Effector memory CD8-positive, alpha-beta T cell (primary cell): ENCODE results near the gene PTPRF.

Source experiments
- ATAC-seq: fragments of 150-1000 bp; cut with Tn5 transposase; replicated peaks from 2 replicates; pipeline ENCODE4 v1.10.0; 2021; ENCODE audit warnings: mild to moderate bottlenecking, moderate library complexity
- DNase-seq, 3 experiments: peaks; one replicate each; pipeline ENCODE4 v3.0.0; 2021
- H3K27ac Mint-ChIP-seq, 2 donors: one replicate each; pipeline ENCODE4 v1.8.0; 2022; ENCODE audit warnings: mild to moderate bottlenecking in 2 of 2, mixed read lengths in 2 of 2, moderate library complexity in 2 of 2
- H3K27me3 Mint-ChIP-seq, 2 donors: one replicate each; pipeline ENCODE4 v1.8.0; 2022; ENCODE audit warnings: mixed read lengths in 2 of 2
- H3K36me3 Mint-ChIP-seq: one replicate; pipeline ENCODE4 v1.8.0; 2022; ENCODE audit warnings: mild to moderate bottlenecking, moderate library complexity, mixed read lengths; ENCODE audit not compliant: insufficient read depth
- H3K4me1 Mint-ChIP-seq, 2 donors: one replicate each; pipeline ENCODE4 v1.8.0; 2022; ENCODE audit warnings: low read depth in 2 of 2, mixed read lengths in 2 of 2
- H3K4me3 Mint-ChIP-seq, 2 donors: one replicate each; pipeline ENCODE4 v1.8.0; 2022; ENCODE audit warnings: mild to moderate bottlenecking in 2 of 2, mixed read lengths in 2 of 2, moderate library complexity in 2 of 2
- H3K9me3 Mint-ChIP-seq, 2 donors: one replicate each; pipeline ENCODE4 v1.8.0; 2022; ENCODE audit warnings: mixed read lengths in 2 of 2

Gene PTPRF

GRCh38 chr1:43506233-43506632, 24.4 kb upstream of the PTPRF start:
- Mint-ChIP-seq H3K36me3 (peaks cover 3% of the 10 kb centered on the region), H3K27ac (no peak overlapping the region), H3K9me3 (no peaks in the 10 kb centered on the region), H3K4me3 (no peak overlapping the region), H3K27me3 (peaks cover 28 to 71% of the 10 kb centered on the region in 2 donors), H3K4me1 (no peaks in the 10 kb centered on the region)
- DNase-seq (no peak), ATAC-seq (no peak)

GRCh38 chr1:43507296-43508295, 23.1 kb upstream of the PTPRF start:
- Mint-ChIP-seq H3K27me3 (peaks cover 28 to 72% of the 10 kb centered on the region in 2 donors), H3K36me3 (peaks cover 3% of the 10 kb centered on the region)
- no peak for ATAC-seq

DNA sequence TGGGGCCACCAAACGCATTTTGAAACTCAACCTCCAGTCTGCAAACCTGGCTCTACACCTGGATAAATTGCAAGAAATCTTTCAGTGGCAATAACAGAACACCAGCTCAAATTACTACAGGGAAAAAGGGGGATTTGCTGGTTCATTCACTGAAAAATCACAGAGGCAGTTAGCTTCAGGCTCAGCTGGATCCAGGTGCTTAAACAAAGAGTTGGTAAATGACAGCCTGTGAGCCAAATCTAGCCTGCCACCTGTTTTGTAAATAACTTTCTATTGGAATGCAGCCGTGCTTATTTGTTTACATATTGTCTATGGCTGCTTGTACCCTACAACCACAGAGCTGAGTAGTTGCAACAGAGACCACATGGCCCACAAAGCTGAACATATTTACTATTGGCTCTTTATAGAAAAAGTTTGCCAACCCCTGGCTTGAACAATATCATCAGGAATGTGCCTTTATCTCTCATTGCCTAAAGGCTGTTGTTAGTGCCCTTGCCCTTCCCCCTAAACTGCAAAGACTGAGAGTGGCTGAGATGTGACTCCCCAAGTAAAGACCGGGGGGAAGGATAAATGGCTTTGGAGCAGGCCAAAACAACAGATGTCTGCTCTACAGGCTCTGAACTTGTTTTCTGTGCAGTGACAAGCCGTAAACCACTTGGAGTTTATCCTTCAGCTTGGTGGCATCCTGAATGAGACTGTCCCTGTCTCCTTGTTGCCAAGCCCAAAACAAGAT, 21.5 kb upstream of the PTPRF start:
- no peak overlapping the region for H3K4me3 Mint-ChIP-seq
- DNase-seq = no peak
- H3K36me3 Mint-ChIP-seq = peaks cover 3% of the 10 kb centered on the region
- H3K27ac Mint-ChIP-seq = no peak overlapping the region
- peaks cover 27 to 67% of the 10 kb centered on the region in 2 donors for H3K27me3 Mint-ChIP-seq
- no peaks in the 10 kb centered on the region for H3K4me1 Mint-ChIP-seq
- H3K9me3 Mint-ChIP-seq = no peaks in the 10 kb centered on the region
- ATAC-seq = no peak

More at GRCh38 chr1:43507296-43508295, 23.1 kb upstream of the PTPRF start:
- Mint-ChIP-seq H3K27ac (no peak overlapping the region), H3K4me1 (no peaks in the 10 kb centered on the region), H3K4me3 (no peak overlapping the region), H3K9me3 (no peaks in the 10 kb centered on the region)
- no peak for DNase-seq

- Mint-ChIP-seq H3K27ac (no peak overlapping the region), H3K27me3 (peaks cover 27 to 64% of the 10 kb centered on the region in 2 donors), H3K9me3 (no peaks in the 10 kb centered on the region), H3K4me1 (no peaks in the 10 kb centered on the region), H3K4me3 (no peak overlapping the region), H3K36me3 (peaks cover 3% of the 10 kb centered on the region)
- ATAC-seq = no peak
- DNase-seq = no peak
Observed at GRCh38 chr1:43509740-43510375, 20.8 kb upstream of the PTPRF start.

GRCh38 chr1:43510621-43511020, 20.1 kb upstream of the PTPRF start:
- no peak for ATAC-seq
- no peaks in the 10 kb centered on the region for H3K9me3 Mint-ChIP-seq
- H3K4me3 Mint-ChIP-seq = no peak overlapping the region
- no peak for DNase-seq
- no peaks in the 10 kb centered on the region for H3K4me1 Mint-ChIP-seq
- H3K36me3 Mint-ChIP-seq = peaks cover 3% of the 10 kb centered on the region
- peaks cover 27 to 56% of the 10 kb centered on the region in 2 donors for H3K27me3 Mint-ChIP-seq
- H3K27ac Mint-ChIP-seq = no peak overlapping the region

DNA sequence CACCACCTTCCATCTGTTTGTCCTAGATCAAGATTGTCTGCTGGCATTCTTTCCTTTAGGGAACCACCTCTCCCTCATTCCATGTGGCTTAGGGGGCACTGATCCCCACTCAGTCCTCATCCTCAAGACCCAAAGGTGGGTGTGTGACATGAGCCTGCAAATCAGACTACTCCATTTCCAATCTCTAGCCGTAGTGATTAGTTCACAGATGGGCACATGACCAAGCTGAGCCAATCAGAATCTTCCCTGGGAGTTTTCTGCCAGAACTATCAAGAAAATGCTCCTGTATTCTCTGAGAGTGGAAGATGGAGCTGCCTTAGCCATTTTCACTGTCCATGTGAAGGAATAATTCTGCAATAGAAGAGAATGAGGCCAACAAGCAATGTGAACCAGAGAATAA, 19.3 kb upstream of the PTPRF start:
- H3K27me3 Mint-ChIP-seq = peaks cover 21 to 48% of the 10 kb centered on the region in 2 donors
- no peak overlapping the region for H3K27ac Mint-ChIP-seq
- peaks cover 3% of the 10 kb centered on the region for H3K36me3 Mint-ChIP-seq
- no peaks in the 10 kb centered on the region for H3K4me1 Mint-ChIP-seq
- ATAC-seq = no peak
- no peak overlapping the region for H3K4me3 Mint-ChIP-seq
- no peaks in the 10 kb centered on the region for H3K9me3 Mint-ChIP-seq
- DNase-seq = no peak

DNA sequence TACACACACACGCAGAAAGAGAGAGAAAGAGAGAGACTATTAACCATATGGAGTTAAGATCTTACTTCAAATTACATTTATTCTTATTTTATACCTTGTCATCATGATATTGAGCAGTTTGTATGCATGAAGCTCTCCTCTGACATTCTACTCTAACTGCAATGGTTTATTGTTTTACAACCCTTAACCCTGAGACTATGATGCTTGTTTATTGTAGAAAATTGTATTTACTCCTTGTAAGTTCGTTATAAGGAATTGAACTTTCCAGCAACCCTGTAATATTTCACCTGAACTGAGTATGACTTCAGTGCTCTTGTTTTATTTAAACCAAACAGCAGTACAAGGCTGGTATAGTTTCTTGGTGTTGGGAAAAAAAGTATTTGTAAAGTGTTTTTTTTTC, 18.6 kb upstream of the PTPRF start:
- Mint-ChIP-seq H3K27ac (no peak overlapping the region), H3K36me3 (peaks cover 3% of the 10 kb centered on the region), H3K4me3 (no peak overlapping the region), H3K4me1 (no peaks in the 10 kb centered on the region), H3K27me3 (peaks cover 27 to 41% of the 10 kb centered on the region in 2 donors), H3K9me3 (no peaks in the 10 kb centered on the region)
- DNase-seq (no peak), ATAC-seq (no peak)

- Mint-ChIP-seq H3K4me3 (no peak overlapping the region), H3K27me3 (peaks cover 31 to 35% of the 10 kb centered on the region in 2 donors), H3K27ac (no peak overlapping the region), H3K36me3 (peaks cover 3% of the 10 kb centered on the region), H3K4me1 (no peaks in the 10 kb centered on the region), H3K9me3 (no peaks in the 10 kb centered on the region)
- no peak for DNase-seq
- no peak for ATAC-seq
Observed at GRCh38 chr1:43512681-43513080, 18.0 kb upstream of the PTPRF start.

DNA sequence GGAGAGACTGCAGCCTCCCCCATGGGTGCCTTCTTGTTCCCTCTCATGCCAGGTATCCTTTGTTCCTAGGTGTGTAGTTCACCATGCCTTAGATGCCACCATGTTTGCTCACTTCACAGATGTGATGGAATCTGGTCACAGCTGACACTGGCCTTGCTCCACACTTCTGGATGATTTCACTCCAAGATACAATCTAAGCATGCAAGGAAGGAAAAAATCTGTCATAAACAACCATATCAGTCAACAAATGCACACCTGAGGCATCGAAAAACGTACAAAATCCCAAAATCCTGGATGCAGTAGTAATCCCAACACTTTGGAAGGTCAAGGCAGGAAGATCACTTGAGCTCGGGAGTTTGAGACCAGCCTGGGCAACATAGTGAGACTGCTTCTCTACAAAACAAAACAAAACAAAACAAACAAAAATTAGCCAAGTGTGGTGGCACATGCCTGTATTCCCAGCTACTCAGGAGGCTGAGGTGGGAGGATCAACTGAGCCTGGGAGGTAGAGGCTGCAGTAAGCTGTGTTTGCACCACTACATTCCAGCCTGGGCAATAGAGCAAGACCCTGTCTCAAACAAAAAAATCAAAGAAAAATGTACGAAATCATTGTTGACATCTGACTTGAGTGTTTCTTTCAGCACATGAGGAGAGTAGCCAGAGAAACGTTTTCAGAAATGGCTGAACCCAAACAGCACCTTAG, 17.1 kb upstream of the PTPRF start:
- H3K27me3 Mint-ChIP-seq = peaks cover 26 to 31% of the 10 kb centered on the region in 2 donors
- H3K9me3 Mint-ChIP-seq = no peaks in the 10 kb centered on the region
- H3K4me1 Mint-ChIP-seq = no peaks in the 10 kb centered on the region
- no peak overlapping the region for H3K4me3 Mint-ChIP-seq
- H3K36me3 Mint-ChIP-seq = peaks cover 3% of the 10 kb centered on the region
- DNase-seq (no peak), ATAC-seq (no peak)
- H3K27ac Mint-ChIP-seq = no peak overlapping the region

- Mint-ChIP-seq H3K36me3 (no peaks in the 10 kb centered on the region), H3K27ac (no peak overlapping the region), H3K27me3 (peaks cover 53 to 63% of the 10 kb centered on the region in 2 donors), H3K4me1 (no peaks in the 10 kb centered on the region), H3K4me3 (no peak overlapping the region), H3K9me3 (no peaks in the 10 kb centered on the region)
- ATAC-seq (no peak), DNase-seq (no peak)
Observed at GRCh38 chr1:43518935-43519686, 11.6 kb upstream of the PTPRF start.

GRCh38 chr1:43520100-43520778, 10.4 kb upstream of the PTPRF start:
- peaks cover 64 to 70% of the 10 kb centered on the region in 2 donors for H3K27me3 Mint-ChIP-seq
- H3K4me1 Mint-ChIP-seq = no peaks in the 10 kb centered on the region
- ATAC-seq = no peak
- no peaks in the 10 kb centered on the region for H3K36me3 Mint-ChIP-seq
- no peak overlapping the region for H3K27ac Mint-ChIP-seq
- no peaks in the 10 kb centered on the region for H3K9me3 Mint-ChIP-seq
- no peak for DNase-seq
- H3K4me3 Mint-ChIP-seq = no peak overlapping the region

DNA sequence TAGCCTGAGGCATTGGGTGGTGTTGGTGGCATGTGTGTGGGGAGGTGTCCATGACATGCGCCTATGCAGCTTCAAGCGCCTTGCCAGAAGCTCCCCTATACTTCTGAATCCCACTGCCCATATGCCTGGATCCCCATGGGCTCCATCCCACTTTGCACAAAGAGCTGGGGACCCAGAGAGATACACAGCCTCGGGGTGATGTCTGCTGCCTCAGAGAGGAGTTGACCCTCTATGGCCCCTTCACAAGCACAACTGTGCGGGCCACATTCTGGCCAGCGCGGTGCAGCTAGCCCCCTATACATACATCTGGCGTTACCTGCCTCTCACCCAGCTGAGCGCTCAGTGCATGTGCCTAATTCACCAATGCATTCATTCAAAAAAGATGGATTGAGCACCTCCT, 9.6 kb upstream of the PTPRF start:
- ATAC-seq (no peak), DNase-seq (no peak)
- peaks cover 71 to 73% of the 10 kb centered on the region in 2 donors for H3K27me3 Mint-ChIP-seq
- no peaks in the 10 kb centered on the region for H3K36me3 Mint-ChIP-seq
- no peak overlapping the region for H3K4me3 Mint-ChIP-seq
- H3K27ac Mint-ChIP-seq = no peak overlapping the region
- no peaks in the 10 kb centered on the region for H3K9me3 Mint-ChIP-seq
- H3K4me1 Mint-ChIP-seq = no peaks in the 10 kb centered on the region
